Measurements from ENCODE around the gene CACNB4. TPM values are rescaled to one million over a fixed set of nuclear protein-coding genes. Genes with fewer than 3 reads are reported as not detected.

The CACNB4 gene
- total and polyA plus RNA-seq, 2 of the 4 experiments (the other 2 are of a cell fraction), result 0.12 to 0.36 TPM

- no peak for TF ChIP-seq BHLHE40 (IDR thresholded peaks at IDR 0.05; ENCODE audit: low read depth, low read length)
- TF ChIP-seq POLR2A (IDR thresholded peaks at IDR 0.05; ENCODE audit: low read depth, low read length), result no peak
- TF ChIP-seq FOS (IDR thresholded peaks at IDR 0.05; ENCODE audit: low read depth, low read length), result no peak
- no peak for TF ChIP-seq SMC3 (IDR thresholded peaks at IDR 0.05; ENCODE audit: low read depth, low read length)
Measured at GRCh38 chr2:152024477-152024876, 74.4 kb downstream of the CACNB4 start (continued).

GRCh38 chr2:152022090-152022489 lies 76.8 kb downstream of the CACNB4 start:
- H2BK5ac ChIP-seq (ENCODE audit: low read depth, low read length, poor library complexity, severe bottlenecking), result no peak overlapping the region
- no peak overlapping the region for H2AK9ac ChIP-seq (replicated peaks; ENCODE audit: low read depth, low read length, poor library complexity)
- CTCF ChIA-PET, result no interaction called here
- no peak overlapping the region for H2BK15ac ChIP-seq (ENCODE audit: low read depth, low read length)
- dilution Hi-C loops (cut with HindIII; ENCODE audit: low sequenced_read_pairs, unreplicated experiment), result no loop called here
- H4K20me1 ChIP-seq (ENCODE audit: insufficient read depth, low read length), result no peaks in the 10 kb centered on the region
- no peak overlapping the region for H2AFZ ChIP-seq (replicated peaks; ENCODE audit: low read length, poor library complexity)
- H3K27ac ChIP-seq (ENCODE audit: insufficient read depth, low read length), result no peak overlapping the region
- H3K27me3 ChIP-seq (ENCODE audit: control insufficient read depth, insufficient read depth, low read length), result peaks cover 2% of the 10 kb centered on the region; the same call in 1 of the 2 replicates
- H3K36me3 ChIP-seq (ENCODE audit: control insufficient read depth, insufficient read depth, low read length), result no peaks in the 10 kb centered on the region
- intact Hi-C loops (cut with micrococcal nuclease), result no loop called here
- H4K5ac ChIP-seq (ENCODE audit: low read depth, low read length), result no peak overlapping the region
- H3K56ac ChIP-seq (ENCODE audit: extremely low read depth, insufficient read depth, low read length), result no peak overlapping the region
- no peak overlapping the region for H3K14ac ChIP-seq (replicated peaks; ENCODE audit: low read depth, low read length)
- no peak overlapping the region for H3K23ac ChIP-seq (ENCODE audit: low read depth, low read length)
- no peak overlapping the region for H4K8ac ChIP-seq (ENCODE audit: low read depth in 2 of 2, low read length in 2 of 2)
- POLR2A ChIA-PET (ENCODE audit: unreplicated experiment), result no interaction called here
- H3K79me1 ChIP-seq (ENCODE audit: low read depth in 1 of 2, low read length in 2 of 2), result no peaks in the 10 kb centered on the region
- no TSS peak for BruUV-seq (replicated peaks)
- H3K9me3 ChIP-seq (ENCODE audit: control insufficient read depth, insufficient read depth, low read length), result no peaks in the 10 kb centered on the region
- H3K18ac ChIP-seq (ENCODE audit: low read depth, low read length), result no peak overlapping the region
- H3K9ac ChIP-seq (ENCODE audit: low read depth, low read length), result no peak overlapping the region
- no peak overlapping the region for H2AK5ac ChIP-seq (ENCODE audit: low read depth, low read length)
- no peak for TF ChIP-seq FOS (IDR thresholded peaks at IDR 0.05; ENCODE audit: low read depth, low read length)
- no peak for TF ChIP-seq BHLHE40 (IDR thresholded peaks at IDR 0.05; ENCODE audit: low read depth, low read length)
- TF ChIP-seq SMC3 (IDR thresholded peaks at IDR 0.05; ENCODE audit: low read depth, low read length), result no peak
- TF ChIP-seq MAFK (IDR thresholded peaks at IDR 0.05; ENCODE audit: low read depth, low read length), result no peak
- TF ChIP-seq CEBPB (IDR thresholded peaks at IDR 0.05; ENCODE audit: low read depth, low read length), result no peak
- no peak for TF ChIP-seq USF2 (IDR thresholded peaks at IDR 0.05; ENCODE audit: low read depth, low read length)
- TF ChIP-seq ELK1 (IDR thresholded peaks at IDR 0.05; ENCODE audit: borderline replicate concordance, low read depth, low read length), result no peak
- no peak for TF ChIP-seq NFE2L2 (IDR thresholded peaks at IDR 0.05; ENCODE audit: low read depth, low read length)
- no peaks in the 10 kb centered on the region for H3K4me1 ChIP-seq (ENCODE audit: control insufficient read depth, insufficient read depth, low read length)
- DNase-seq (no peak), ATAC-seq (ENCODE audit: low read depth) (no peak)
- no peak overlapping the region for H2BK120ac ChIP-seq (ENCODE audit: low read depth, low read length)
- no peak overlapping the region for H4K91ac ChIP-seq (ENCODE audit: insufficient read depth, low read depth, low read length)
- no peak overlapping the region for H3K4me2 ChIP-seq (ENCODE audit: low read depth, low read length)
- no peaks in the 10 kb centered on the region for H3K9me1 ChIP-seq (ENCODE audit: insufficient read depth, low read length)
- H2BK20ac ChIP-seq (ENCODE audit: low read depth, low read length), result no peak overlapping the region
- no peak overlapping the region for H3K4me3 ChIP-seq (ENCODE audit: insufficient read depth, low read depth, low read length)
- in situ Hi-C loops (cut with MboI; ENCODE audit: low sequenced_read_pairs), result no loop called here
- H3K4ac ChIP-seq (ENCODE audit: low read depth, low read length), result no peak overlapping the region
- WGBS, 2 experiments (ENCODE audit: extremely low coverage in 2 of 2, insufficient read length in 1 of 2), result no CpG with 5 or more reads among the region's 3 CpGs
